Mammary epithelial cell (primary cell): Measurements from ENCODE around the gene RCOR3.

Source experiments
- EZH2 ChIP-seq: IDR thresholded peaks from 2 replicates; pipeline ENCODE4 v1.6.1; 2012; ENCODE audit warnings: low read length, inconsistent platforms, borderline replicate concordance
- TF ChIP-seq, protein P1 (sequence below), 2 donors: IDR thresholded peaks in 1 of 2; conservative IDR thresholded peaks in 1 of 2; 2 replicates each; pipeline ENCODE4 v1.5.1; 2011 to 2012; ENCODE audit warnings: inconsistent platforms in 2 of 2, low read length in 2 of 2, mild to moderate bottlenecking in 2 of 2, control low read depth in 1 of 2, low read depth in 1 of 2; ENCODE audit not compliant: insufficient read depth in 1 of 2; ENCODE audit errors: extremely low read depth in 1 of 2

DNA sequence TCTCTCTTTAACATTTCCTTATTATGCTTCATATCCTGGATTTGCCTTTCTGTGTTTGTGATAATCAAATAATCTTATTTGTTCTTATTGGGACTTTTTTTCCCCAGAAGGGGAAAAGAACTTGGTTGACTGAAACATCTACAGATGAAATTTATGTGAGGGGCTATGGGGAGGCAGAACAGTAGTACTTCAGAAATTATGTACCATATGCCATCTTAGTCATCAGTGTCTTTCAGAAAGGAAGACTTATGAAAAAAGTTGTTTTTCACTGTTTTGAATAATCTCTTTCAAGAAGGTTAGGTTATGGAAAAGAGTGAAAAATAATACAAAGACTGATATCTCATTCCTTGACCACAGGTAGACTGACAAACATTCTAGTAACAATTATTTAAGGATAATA lies 37.2 kb downstream of the RCOR3 start:
- TF ChIP-seq, protein P1, sequence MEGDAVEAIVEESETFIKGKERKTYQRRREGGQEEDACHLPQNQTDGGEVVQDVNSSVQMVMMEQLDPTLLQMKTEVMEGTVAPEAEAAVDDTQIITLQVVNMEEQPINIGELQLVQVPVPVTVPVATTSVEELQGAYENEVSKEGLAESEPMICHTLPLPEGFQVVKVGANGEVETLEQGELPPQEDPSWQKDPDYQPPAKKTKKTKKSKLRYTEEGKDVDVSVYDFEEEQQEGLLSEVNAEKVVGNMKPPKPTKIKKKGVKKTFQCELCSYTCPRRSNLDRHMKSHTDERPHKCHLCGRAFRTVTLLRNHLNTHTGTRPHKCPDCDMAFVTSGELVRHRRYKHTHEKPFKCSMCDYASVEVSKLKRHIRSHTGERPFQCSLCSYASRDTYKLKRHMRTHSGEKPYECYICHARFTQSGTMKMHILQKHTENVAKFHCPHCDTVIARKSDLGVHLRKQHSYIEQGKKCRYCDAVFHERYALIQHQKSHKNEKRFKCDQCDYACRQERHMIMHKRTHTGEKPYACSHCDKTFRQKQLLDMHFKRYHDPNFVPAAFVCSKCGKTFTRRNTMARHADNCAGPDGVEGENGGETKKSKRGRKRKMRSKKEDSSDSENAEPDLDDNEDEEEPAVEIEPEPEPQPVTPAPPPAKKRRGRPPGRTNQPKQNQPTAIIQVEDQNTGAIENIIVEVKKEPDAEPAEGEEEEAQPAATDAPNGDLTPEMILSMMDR (conservative IDR thresholded peaks at IDR 0.05 in 1 of 2, IDR thresholded peaks at IDR 0.05 in 1 of 2; ENCODE audit: extremely low read depth in 1 of 2, insufficient read depth in 1 of 2, low read depth in 1 of 2, low read length in 2 of 2), result no peak
- no peak for TF ChIP-seq EZH2
